Left lung (tissue), 10 donors: ENCODE measurements around the gene MPPED2. TPM values are rescaled to one million over a fixed set of nuclear protein-coding genes. Genes with fewer than 3 reads are reported as not detected.

Experiments
- ATAC-seq: fragments of 200-7000 bp; cut with Tn5 transposase; one replicate; pipeline ENCODE4 v1.9.1; 2020; ENCODE audit warnings: moderate library complexity
- DNase-seq, 4 donors: peaks; one replicate each; pipeline ENCODE4 v3.0.0-alpha.2; 2013 to 2020
- H3K27ac ChIP-seq, 2 donors: fragments of 200-600 bp; sonication (generic) in 1 of 2; one replicate each; pipeline versions ENCODE4 v1.5.0 to v1.8.0; 2020 to 2021
- H3K27me3 ChIP-seq, 2 donors: fragments of 200-600 bp; sonication (generic) in 1 of 2; one replicate each; pipeline versions ENCODE4 v1.5.0 to v1.8.0; 2020 to 2021
- H3K36me3 ChIP-seq, 2 donors: fragments of 200-600 bp; sonication (generic) in 1 of 2; one replicate each; pipeline versions ENCODE4 v1.5.0 to v1.8.0; 2020 to 2021
- H3K4me1 ChIP-seq, 2 donors: fragments of 200-600 bp; one replicate each; pipeline ENCODE4 v1.8.0; 2021
- H3K4me3 ChIP-seq, 2 donors: fragments of 200-600 bp; sonication (generic) in 1 of 2; one replicate each; pipeline versions ENCODE4 v1.5.0 to v1.8.0; 2020 to 2021; ENCODE audit warnings: mild to moderate bottlenecking in 1 of 2
- H3K9me3 ChIP-seq, 2 donors: fragments of 200-600 bp; sonication (generic) in 1 of 2; one replicate each; pipeline versions ENCODE4 v1.5.0 to v1.8.0; 2020 to 2021
- CTCF ChIP-seq, 2 donors: fragments of 200-600 bp; sonication (generic) in 1 of 2; IDR thresholded peaks; one replicate each; pipeline versions ENCODE4 v1.5.0 to v1.8.0; 2021; ENCODE audit warnings: antibody characterized with exemption in 2 of 2
- intact Hi-C, 2 donors: fragments of 100-400 bp; cut with DNase I; formaldehyde crosslinking; loops; one replicate each; pipeline versions ENCODE4 v1.11.2 to v1.14.2; 2022
- polyA plus RNA-seq, 6 donors: library from polyadenylated mRNA; unstranded; fragments of 120-200 nt; gene quantifications; one replicate each; pipeline ENCODE4 v1.2.1, GENCODE V29; 2013; ENCODE audit not compliant: insufficient read length in 6 of 6
- total RNA-seq, 2 donors: library from RNA; stranded (reverse); fragmentation: NEBNext Ultra II Directional; extraction: Animal tissue kit (Norgen Biotek cat#: 25700); gene quantifications; one replicate each; pipeline ENCODE4 v1.2.1, GENCODE V29; 2021
- donor health status: DM: no; HTN: yes; CAD: no.
- donor health status: DM: no; HTN: no; CAD: no.

The MPPED2 gene
- total and polyA plus RNA-seq, 8 donors, result 0.26 to 5.3 (median 3.2) TPM

- H3K4me3 ChIP-seq, result no peak overlapping the region
- no peak overlapping the region for H3K27ac ChIP-seq
- H3K36me3 ChIP-seq, result no peaks in the 10 kb centered on the region
- no peaks in the 10 kb centered on the region for H3K4me1 ChIP-seq
- TF ChIP-seq CTCF (IDR thresholded peaks at IDR 0.05), result no peak
- no peaks in the 10 kb centered on the region for H3K9me3 ChIP-seq
- H3K27me3 ChIP-seq, result no peaks in the 10 kb centered on the region
- DNase-seq (no peak), ATAC-seq (no peak)
- intact Hi-C loops, result no loop called here
Observed at GRCh38 chr11:30526558-30526957, 59.6 kb downstream of the MPPED2 start.

GRCh38 chr11:30522536-30523243 lies 63.5 kb downstream of the MPPED2 start:
- no peaks in the 10 kb centered on the region for H3K4me1 ChIP-seq
- ATAC-seq (no peak), DNase-seq (no peak)
- no peaks in the 10 kb centered on the region for H3K36me3 ChIP-seq
- no peak for TF ChIP-seq CTCF (IDR thresholded peaks at IDR 0.05)
- intact Hi-C loops, result no loop called here
- no peaks in the 10 kb centered on the region for H3K9me3 ChIP-seq
- no peaks in the 10 kb centered on the region for H3K27me3 ChIP-seq
- H3K4me3 ChIP-seq, result no peak overlapping the region
- H3K27ac ChIP-seq, result no peak overlapping the region

GRCh38 chr11:30521297-30522071 lies 64.7 kb downstream of the MPPED2 start:
- Histone ChIP-seq H3K9me3 (no peaks in the 10 kb centered on the region), H3K27ac (no peak overlapping the region), H3K36me3 (no peaks in the 10 kb centered on the region), H3K4me1 (no peaks in the 10 kb centered on the region), H3K27me3 (no peaks in the 10 kb centered on the region), H3K4me3 (no peak overlapping the region)
- ATAC-seq, result no peak
- DNase-seq, result no peak
- intact Hi-C loops, result no loop called here
- no peak for TF ChIP-seq CTCF (IDR thresholded peaks at IDR 0.05)

GRCh38 chr11:30513087-30513486 lies 73.1 kb downstream of the MPPED2 start:
- TF ChIP-seq CTCF (IDR thresholded peaks at IDR 0.05), result no peak
- ATAC-seq, result no peak
- no peaks in the 10 kb centered on the region for H3K4me1 ChIP-seq

GRCh38 chr11:30511408-30511807 lies 74.7 kb downstream of the MPPED2 start:
- intact Hi-C loops, result no loop called here
- H3K36me3 ChIP-seq, result no peaks in the 10 kb centered on the region

More at GRCh38 chr11:30513087-30513486, 73.1 kb downstream of the MPPED2 start:
- Histone ChIP-seq H3K27me3 (no peaks in the 10 kb centered on the region), H3K4me3 (no peak overlapping the region), H3K27ac (no peak overlapping the region), H3K9me3 (no peaks in the 10 kb centered on the region), H3K36me3 (no peaks in the 10 kb centered on the region)
- DNase-seq, result no peak
- intact Hi-C loops, result no loop called here

More at GRCh38 chr11:30511408-30511807, 74.7 kb downstream of the MPPED2 start:
- Histone ChIP-seq H3K4me1 (no peaks in the 10 kb centered on the region), H3K9me3 (no peaks in the 10 kb centered on the region), H3K4me3 (no peak overlapping the region), H3K27ac (no peak overlapping the region), H3K27me3 (no peaks in the 10 kb centered on the region)
- no peak for ATAC-seq
- TF ChIP-seq CTCF (IDR thresholded peaks at IDR 0.05), result no peak
- no peak for DNase-seq
